Medulla oblongata (tissue), 1 donor: Measurements from ENCODE around the gene LCE1D.

Experiments
- DNase-seq: peaks from one replicate; pipeline ENCODE4 v3.0.0-alpha.2; 2015; ENCODE audit errors: extremely low spot score

LCE1D gene, protein sequence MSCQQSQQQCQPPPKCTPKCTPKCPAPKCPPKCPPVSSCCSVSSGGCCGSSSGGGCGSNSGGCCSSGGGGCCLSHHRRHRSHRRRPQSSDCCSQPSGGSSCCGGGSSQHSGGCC

DNA sequence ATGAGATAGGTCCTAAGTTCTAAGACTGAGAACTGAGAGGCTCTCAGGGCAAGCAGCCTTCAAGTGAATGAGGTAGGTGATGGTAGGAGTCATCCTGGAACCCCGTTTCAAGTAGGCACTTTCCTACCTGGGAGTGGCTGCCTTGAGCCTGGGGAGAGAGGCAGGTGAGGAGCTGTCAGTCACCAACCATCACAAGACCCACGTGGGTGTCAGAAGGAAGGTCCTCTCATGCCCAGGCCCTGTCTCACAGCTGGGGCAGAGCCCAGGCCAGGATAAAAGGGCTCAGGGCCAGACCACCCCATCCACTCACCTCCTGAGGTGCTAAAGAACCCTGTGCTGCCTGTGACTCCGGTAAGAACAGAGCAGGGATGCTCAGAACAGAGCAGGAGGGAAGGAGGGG, at the start of gene LCE1D:
TSS of gene LCE1D (plus strand) at position 301 of the 400 bp plus-strand sequence. CDS start 1,074 bp downstream, outside the sequence.
- no peak for DNase-seq

DNA sequence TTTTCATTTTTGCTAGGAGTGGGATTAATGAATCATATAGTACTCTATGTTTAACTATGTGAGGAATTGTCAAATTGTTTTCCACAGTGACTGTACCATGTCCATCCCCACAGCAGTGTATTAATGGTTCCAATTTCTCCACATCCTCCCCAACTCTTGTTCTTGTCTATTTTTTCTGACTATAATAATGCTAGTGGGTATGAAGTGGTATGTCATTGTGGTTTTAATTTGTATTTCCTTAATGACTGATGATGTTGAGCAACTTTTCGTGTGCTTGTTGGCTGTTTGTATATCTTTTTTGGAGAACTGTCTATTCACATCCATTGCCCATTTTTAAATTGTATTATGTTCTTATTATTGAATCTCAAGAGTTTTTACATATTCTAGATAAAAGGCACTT, 48.7 kb upstream of the LCE1D start:
- DNase-seq, result no peak

DNA sequence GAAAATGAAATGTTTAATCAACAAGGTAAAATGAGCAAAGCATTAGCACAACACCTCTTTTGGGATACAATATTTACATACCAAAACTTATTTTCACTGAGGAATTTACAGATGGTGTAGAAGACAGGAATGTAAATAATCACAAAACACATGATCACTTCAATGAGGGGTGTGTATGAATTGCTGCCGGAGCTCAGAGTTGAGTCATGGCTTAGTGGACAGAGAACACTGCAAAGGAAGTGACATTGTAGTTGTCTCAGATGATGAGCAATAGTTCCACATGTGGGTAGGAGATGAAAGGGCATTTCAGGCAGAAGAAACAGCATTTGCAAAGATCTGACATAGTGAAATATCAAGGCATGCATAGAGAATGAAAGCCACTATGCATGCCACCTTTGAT, 44.3 kb upstream of the LCE1D start:
- no peak for DNase-seq

DNA sequence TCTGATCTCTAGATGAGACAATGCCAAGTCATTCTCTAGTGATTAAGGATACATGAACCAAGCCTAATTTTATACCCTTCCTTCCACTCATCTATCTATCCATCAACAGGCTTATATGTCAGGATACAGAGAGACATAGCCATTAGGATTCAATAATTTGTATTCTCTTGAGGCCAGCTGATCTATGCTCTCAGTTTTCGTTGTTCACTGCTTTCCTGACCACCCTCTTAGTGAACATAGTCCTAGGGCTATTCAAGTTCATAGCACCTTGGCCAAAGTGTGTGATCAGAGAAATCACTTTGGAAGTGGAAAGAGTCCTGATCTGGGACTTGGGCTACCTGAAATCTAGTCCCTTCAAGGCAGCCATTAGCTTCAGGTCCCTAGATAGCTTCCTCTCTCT, 42.9 kb upstream of the LCE1D start:
- no peak for DNase-seq

DNA sequence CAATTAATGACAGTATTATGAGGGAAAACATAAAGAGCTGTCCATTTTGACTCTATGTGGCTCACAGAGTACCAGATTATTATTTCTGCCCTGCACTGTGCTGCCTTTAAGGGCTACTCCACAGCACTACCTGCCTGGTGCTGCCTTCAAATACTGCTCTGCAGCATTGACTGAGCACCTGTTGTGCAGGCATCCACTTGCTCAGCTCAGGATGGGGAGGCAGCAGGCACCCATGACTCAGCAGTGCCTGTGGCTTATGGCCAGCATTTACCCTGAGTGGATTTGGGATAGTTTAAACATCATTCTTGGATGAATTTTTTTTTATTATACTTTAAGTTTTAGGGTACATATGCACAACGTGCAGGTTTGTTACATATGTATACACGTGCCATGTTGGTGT, 39.6 kb upstream of the LCE1D start:
- no peak for DNase-seq

DNA sequence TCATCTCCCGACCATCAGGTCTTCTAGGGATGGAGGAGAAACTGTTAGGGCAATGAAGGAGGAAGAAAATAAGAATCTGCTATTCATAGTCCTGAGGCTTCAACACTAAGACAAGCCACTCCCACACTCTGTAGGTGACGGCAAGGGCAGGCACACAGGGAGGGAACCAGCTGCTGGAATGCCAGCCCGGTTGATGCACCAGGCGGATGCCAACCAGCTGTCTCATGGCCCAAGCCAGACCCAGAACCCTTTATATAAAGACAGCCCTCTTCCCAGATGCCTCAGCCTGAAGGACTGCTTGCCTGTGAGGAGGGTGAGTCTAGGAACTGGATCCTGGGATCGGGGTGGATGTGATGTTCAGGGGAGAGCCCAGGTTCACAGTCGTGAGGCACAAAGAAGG, 38.8 kb upstream of the LCE1D start, which contains the start of gene KPRP:
TSS of gene KPRP (plus strand) at position 279 of the 400 bp plus-strand sequence. CDS start 1,564 bp downstream, outside the sequence.
- DNase-seq, result no peak

DNA sequence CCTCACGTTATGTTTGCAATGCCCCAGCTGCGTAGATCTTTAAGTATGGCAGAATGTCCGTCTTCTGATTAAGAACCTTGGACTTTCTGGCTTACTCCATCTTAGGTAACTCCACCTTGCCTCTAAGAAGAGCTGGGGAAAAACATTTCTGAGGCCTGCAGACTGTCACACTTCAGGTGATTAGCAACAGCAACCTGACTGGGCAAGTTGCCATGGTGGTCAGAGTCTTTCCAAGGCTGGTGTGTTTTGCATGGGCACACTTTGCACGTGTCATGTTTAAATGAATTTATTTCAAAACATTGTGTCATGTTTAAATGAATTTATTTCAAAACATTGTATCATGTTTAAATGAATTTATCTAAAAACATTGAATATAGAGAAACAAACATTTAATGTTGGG, 37.9 kb upstream of the LCE1D start:
- DNase-seq, result no peak

DNA sequence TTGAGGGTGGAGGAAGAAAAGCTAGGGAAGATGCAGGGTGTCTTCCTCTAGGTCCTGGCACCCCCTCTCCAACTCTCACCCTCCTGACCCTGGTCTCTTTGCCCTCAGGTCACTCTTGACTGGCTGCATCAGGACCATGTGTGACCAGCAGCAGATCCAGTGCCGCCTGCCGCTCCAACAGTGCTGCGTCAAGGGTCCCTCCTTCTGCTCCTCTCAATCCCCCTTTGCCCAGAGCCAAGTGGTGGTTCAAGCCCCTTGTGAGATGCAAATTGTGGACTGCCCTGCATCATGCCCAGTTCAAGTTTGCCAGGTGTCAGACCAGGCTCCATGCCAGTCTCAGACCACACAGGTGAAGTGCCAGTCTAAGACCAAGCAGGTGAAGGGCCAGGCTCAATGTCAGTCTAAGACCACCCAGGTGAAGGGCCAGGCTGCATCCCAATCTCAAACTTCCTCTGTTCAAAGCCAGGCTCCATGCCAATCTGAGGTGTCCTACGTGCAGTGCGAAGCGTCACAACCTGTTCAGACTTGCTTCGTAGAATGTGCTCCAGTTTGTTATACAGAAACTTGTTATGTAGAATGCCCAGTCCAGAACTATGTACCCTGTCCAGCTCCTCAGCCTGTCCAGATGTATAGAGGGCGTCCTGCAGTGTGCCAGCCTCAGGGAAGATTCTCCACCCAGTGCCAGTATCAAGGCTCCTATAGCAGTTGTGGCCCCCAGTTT, 36.9 kb upstream of the LCE1D start:
- no peak for DNase-seq

DNA sequence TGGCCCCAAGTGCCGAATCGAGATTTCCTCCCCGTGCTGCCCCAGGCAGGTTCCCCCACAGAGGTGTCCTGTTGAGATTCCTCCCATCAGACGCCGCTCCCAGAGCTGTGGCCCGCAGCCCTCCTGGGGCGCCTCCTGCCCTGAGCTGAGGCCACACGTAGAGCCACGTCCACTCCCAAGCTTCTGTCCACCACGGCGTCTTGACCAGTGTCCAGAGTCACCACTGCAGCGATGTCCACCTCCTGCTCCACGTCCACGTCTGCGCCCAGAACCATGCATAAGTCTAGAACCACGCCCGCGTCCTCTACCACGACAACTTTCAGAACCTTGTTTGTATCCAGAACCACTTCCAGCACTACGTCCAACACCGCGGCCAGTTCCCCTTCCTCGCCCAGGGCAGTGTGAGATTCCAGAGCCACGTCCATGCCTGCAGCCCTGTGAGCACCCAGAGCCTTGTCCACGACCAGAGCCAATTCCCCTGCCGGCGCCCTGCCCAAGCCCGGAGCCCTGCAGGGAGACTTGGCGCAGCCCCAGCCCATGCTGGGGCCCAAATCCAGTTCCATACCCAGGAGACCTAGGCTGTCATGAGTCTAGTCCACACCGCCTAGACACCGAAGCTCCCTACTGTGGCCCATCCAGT, 35.9 kb upstream of the LCE1D start:
- no peak for DNase-seq

DNA sequence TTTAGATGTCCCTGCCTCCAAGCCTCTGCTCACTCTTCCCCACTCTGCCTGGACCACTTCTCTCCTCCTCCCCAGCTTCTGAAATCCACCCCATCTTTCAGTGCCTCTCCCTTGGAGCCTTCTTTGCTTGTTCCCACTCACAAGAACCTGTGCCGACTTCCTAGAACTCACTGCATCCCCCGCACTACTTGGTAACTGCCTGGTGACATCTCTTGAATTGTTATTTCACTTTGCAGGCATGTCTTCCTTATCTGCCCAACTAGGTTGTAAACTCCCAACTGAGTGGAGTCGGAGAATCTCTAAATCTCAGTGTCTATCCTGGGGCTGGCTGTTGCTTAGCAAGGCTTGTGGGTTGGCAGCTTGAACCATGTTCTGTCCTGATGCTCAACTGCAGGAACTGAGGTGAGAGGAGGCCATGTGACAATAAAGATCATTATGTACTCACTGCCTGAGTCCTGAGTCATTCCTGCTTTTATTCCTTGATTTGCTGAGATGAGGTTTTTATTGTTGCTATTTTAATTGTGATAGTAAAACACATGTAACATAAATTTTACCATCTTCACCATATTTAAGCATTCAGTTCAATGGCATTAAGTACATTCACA, 34.8 kb upstream of the LCE1D start:
- no peak for DNase-seq

DNA sequence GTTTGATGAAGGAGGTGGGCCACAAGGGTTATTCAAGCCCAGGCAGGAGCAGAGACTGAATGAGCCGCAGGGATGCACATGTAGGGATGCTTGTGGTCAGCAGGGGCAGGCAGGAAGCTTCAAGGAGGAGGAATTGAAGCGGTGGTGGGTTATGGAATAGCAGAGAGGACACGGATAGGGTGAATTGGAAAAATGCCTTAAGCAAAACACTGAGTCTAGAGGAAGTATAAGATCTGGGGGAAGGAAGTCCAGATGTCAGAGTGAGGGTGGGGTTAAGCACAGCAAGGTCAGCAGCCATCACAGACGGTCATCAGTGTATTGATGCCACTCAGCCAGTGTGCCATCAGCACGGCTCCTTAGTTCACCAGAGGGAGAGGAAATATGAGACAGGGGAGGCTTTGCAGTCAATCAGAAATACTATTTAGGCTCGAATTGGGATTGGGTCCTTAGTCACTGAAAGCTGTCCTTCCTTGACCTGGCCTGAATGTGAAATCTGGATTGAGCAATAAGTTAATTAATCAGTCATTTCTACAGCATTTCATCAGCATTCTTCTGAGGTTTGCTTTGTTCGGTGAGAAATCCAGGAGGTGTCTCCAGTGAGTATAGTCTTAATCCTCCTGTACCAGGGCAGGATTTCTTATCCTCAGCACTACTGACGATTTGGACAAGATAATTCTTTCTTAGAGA, 27.5 kb upstream of the LCE1D start:
- DNase-seq, result no peak

DNA sequence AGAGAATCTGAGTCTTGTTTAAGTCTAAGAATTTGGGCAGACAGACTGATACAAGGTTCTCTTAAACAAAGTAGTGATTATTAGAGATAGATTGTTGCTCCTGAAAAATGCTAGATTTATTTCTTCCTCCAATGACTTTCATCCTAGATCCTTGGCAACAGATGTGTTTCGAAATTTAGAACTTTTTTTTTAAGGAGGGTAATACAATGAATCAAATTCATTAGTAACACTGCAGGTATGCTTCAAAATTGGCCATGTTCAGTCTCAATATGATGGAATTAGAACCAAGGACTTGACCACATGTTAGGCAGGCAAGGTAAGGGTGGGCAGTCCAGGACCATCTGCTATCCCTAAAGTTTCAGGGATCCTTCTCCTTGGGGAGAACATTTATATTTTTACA, 26.1 kb upstream of the LCE1D start:
- no peak for DNase-seq

DNA sequence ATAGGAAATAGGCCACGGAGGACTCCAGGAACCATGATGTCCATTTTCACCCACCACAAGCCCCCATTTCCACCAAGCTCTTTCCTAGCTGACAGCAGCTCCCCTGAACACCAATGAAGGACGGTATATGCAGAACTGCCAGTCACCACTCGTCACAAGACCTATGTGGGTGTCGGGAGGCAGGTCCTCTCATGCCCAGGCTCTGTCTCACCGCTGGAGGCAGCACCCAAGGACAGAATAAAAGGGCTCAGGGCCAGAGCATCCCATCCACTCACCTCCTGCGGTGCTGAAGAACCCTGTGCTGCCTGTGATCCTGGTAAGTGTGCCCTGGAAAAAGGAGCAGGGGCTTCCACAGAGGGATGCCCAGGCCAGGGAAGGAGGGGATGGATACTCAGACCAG, 21.6 kb upstream of the LCE1D start, which contains the start of gene LCE1F:
TSS of gene LCE1F (plus strand) at position 266 of the 400 bp plus-strand sequence. CDS start 1,232 bp downstream, outside the sequence.
- DNase-seq, result no peak

DNA sequence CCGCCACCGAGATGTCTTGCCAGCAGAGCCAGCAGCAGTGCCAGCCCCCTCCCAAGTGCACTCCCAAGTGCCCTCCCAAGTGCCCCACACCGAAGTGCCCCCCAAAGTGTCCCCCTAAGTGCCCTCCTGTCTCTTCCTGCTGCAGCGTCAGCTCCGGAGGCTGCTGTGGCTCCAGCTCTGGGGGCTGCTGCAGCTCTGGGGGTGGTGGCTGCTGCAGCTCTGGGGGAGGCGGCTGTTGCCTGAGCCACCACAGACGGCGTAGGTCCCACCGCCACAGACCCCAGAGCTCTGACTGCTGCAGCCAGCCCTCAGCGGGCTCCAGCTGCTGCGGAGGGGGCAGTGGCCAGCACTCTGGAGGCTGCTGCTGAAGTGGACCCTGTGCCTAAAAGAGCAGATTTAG, 20.2 kb upstream of the LCE1D start:
- no peak for DNase-seq

DNA sequence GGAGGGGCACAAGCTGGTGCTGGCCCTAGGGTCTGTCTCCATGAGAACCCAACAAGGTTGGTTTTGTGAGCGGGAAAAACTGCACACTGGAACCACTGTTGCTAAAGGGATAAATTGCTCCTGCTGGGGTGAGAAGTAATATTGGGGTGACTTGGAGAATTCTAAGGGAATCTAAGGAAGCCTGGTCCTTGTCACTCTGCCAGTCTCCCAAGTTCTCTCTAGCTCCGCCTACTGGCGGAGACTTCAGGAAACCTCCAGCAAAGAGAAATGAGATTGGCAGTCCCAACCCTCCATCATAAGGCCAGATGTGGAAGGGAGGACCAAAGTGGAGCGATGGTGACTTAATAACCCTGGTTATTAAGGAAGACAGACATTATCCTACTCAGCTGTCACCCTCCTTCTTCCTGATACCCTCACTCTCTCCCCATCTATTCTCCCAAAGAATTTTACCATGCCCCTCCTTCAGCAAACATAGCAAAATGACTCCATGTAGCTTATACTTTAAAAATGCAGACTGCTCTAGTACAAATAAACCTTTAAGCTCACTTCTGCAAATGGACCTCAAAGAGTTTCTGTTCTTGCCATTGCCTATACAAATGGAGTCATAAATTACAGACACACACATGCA, 18.9 kb upstream of the LCE1D start:
- DNase-seq, result no peak

DNA sequence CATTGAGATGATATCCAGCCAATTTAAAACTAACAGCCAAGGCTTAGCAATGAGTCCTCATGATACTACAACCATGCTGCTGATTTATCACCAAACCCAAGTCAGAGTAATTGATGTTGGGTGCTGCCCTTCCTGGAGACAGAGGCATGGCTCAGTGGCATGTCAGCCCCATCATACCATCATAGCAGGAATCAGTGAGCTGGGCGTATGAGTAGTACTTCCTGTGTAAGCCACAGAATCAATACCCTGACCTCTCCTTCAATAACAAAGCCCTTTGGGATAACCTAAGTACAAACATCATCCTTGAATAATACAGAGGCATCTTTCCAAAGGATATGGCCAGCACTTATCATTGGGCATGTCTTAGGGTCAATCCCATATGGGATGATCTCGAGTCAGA, 13.4 kb upstream of the LCE1D start:
- DNase-seq, result no peak

DNA sequence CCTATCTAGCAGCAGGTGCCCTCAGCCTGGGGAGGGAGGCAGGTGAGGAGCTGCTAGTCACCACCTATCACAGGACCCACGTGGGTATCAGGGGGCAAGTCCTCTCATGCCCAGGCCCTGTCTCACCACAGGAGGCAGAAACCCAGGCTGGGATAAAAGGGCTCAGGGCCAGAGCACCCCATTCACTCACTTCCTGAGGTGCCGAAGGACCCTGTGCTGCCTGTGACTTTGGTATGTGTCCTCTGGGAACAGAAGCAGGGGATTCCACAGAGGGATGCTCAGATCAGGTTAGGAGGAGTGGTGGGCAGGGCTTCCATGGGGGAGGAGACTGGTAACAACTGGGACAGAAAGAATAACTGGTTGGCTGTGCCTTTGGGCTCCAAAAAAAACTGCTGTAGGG, 10.4 kb upstream of the LCE1D start, which contains the start of gene LCE1E:
TSS of gene LCE1E (plus strand) at position 181 of the 400 bp plus-strand sequence. CDS start 1,043 bp downstream, outside the sequence.
- DNase-seq, result no peak

DNA sequence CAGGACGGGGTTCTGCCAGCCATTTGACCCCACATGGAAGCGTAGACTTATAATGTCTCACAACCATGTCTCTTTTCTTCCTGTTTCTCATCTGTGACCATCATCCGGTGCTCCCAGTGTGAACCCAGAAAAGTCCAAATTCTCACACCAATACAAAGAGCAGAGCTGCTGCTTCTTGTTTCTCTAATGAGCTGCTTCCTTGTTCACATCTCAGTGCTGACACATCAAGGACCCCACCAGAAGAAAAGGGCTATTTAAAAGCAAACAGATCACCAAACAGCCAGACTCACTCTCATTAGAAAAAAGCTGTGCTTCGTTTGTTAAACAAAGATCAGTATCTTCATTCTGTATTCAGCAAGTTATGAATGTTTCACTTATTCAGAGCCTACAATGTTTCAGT, 835 bp upstream of the LCE1D start:
- no peak for DNase-seq

DNA sequence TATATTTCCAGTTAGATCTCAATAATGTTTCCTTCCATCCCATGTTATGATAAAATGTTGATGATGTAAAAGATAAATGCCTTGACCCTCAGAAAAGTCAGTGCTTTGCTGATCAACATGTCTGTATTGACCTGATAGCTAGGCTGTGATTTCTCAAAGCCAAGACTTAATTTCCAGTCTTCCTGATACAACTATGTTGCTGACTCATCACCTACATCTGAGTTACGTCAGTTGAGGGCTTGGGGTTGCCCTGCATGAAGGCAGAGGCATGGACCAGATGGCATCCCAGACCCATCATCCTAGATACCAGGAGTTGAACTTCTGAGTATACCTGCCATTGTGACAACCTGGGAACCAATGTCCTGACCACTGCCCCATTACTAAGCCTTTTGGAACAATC, 4.8 kb downstream of the LCE1D start:
- DNase-seq, result no peak

DNA sequence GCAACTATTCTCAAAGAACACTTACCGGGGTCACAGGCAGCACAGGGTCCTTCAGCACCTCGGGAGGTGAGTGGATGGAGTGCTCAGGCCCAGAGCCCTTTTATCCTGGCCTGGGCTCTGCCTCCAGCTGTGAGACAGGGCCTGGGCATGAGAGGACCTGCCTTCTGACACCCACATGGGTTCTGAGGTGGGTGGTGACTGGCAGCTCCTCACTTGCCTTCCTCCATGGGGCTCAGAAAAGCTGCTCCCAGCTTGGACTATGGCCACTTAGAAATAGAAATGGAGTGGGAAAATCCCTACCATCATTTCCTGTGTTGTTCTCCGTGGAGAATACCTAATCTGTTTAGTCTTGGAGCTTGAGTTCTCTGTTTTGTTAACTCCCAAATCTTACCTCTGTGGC, 10.1 kb downstream of the LCE1D start, which contains the start of gene LCE1C:
TSS of gene LCE1C (minus strand) at position 76 of the 400 bp plus-strand sequence. CDS start 1,173 bp downstream, outside the sequence.
- no peak for DNase-seq

DNA sequence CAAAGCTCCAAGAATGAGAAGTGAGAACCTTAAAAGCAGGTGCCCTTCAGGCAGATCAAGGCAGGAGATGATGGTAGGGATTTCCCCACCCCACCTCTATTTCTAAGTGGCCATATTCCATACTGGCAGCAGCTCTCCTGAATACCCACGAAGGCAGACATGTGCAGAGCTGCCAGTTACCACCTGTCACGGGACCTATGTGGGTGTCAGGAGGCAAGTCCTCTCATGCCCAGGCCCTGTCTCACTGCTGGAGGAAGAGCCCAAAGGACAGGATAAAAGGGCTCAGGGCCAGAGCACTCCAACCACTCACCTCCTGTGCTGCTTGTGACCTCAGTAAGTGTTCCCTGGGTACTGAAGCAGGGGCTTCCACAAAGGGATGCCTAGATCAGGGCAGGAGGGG, 14.5 kb downstream of the LCE1D start:
- no peak for DNase-seq
